Effector CD8-positive, alpha-beta T cell (primary cell): ENCODE data around the gene HS1BP3.

ENCODE experiments used
- DNase-seq: peaks from one replicate; lab custom pipeline; 2025; lab: John Stamatoyannopoulos, UW

Gene HS1BP3

GRCh38 chr2:20629581-20630171, 21.2 kb downstream of the HS1BP3 start:
- DNase-seq, result no peak

DNA sequence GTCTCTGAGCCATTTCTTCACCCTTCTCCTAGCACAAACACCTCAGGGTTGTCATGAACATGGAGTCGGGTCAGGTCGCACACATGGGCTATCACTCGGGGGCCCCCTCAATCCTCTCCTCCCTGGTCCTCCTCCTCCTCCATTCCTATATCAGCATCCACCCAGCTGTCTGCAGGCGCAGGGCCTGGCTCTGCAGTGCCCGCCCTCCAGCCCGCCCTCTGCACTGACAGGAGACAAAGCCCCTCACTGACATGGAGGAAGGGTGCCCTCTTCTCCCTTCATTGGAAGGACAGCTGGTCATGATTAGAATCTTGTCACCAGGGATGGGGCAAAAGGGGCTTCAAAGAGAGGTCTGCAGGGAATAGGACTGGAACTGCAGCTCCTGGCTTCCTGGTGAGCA, 21.7 kb downstream of the HS1BP3 start:
- DNase-seq, result no peak

GRCh38 chr2:20627712-20628380, 23.1 kb downstream of the HS1BP3 start:
- no peak for DNase-seq

- no peak for DNase-seq
Observed at GRCh38 chr2:20626698-20627513, 24.0 kb downstream of the HS1BP3 start.

DNA sequence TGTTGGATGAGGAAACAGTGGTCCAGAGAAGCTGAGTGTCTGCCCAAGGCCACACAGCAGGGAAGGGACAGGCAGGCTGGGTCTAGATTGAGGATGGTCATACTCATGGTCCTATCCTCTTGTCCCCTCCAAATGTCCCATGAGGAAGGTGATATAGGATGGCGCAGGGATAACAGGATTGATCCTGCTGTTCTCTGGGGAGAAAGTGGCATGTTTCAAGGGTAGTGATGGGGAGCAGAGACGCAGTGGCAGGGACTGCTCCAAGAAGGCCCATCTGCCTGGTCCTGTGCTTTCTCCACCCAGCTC, 24.6 kb downstream of the HS1BP3 start:
- no peak for DNase-seq

- DNase-seq, result no peak
Observed at GRCh38 chr2:20625491-20626391, 25.2 kb downstream of the HS1BP3 start.

DNA sequence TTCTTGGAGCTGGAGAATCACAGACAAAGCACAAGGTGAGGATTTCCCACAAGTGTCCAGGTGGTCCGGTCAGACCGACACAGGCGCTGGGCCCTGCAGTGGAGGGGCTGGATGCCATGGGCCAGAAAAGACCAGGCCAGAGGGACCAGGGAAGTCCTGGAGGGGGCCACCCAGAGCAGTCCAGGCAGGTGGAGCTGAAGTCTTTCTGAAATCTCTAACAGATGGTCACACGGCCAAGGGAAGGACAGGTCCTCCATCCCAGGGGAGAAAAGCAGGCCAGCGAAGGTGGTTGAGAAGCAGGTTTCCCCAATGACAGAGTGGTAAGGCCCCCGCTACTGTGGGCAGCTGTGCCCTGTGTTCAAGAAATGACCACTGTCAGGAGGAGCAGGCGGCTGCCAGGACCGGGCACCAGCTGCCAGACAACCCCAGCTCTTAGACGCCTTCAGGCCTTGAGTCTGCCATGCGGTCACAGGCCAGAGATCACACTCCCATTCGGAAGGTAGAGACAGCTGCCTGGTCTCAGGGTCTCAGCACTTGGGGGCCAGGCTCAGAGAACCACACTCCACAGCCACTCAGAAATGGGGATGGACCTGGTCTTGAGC, 25.9 kb downstream of the HS1BP3 start:
- no peak for DNase-seq

DNA sequence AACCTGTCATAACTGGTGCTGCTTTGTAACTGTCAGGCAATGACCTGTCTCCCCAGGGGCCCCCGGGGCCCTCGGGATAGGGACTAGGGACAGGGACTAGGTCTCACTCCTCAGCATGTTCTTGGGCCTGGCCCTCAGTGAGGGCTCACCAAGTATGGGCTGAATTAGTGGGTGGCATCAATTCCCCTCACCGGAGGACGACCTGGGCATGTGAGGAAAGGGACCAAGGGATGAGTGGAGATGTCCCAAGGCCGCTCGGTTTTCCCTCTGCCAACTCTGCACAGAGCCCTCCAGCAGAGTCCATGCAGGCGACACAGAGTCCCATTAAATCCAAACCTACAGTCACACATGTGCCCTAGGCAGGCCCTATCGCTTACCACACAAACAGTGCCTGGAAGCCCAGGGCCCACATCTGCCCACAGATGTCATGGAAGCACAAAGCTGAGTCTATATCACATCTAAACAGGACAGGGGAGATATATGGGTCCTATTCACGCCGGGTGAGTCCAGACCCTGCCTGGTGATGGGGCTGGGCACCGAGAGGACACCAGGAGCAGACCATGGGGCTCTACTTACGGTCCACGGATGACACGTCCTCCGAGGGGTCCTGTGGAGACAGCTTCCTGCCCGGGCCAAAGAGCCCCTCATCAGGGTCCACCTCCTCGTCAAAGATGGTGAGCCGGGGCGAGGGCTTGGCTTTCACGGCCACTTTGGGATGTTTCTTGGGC, 26.6 kb downstream of the HS1BP3 start:
- DNase-seq, result no peak

DNA sequence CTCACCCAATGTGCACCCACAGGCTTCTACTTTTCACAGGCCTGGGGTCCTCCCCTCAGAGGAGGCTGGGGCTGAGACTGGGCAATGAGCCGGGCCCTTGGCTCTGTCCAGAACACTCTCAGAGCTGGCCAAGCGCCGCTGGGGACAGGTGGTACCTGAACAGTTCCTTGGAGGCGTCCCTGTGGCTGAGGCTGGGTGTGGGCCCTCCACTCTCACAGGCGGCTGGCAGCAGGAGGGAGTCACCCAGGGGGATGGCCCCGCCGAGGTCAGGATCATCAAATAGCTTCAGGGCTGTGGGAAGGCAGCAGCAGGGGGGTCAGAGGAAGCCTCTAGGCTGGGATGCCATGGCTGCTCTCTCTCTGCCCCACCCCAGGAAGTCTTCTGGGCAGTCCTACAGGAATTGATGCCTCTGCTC, 27.1 kb downstream of the HS1BP3 start:
- DNase-seq, result no peak

- no peak for DNase-seq
Observed at GRCh38 chr2:20623241-20623640, 27.7 kb downstream of the HS1BP3 start.

- DNase-seq, result no peak
Observed at GRCh38 chr2:20622731-20623130, 28.2 kb downstream of the HS1BP3 start.

DNA sequence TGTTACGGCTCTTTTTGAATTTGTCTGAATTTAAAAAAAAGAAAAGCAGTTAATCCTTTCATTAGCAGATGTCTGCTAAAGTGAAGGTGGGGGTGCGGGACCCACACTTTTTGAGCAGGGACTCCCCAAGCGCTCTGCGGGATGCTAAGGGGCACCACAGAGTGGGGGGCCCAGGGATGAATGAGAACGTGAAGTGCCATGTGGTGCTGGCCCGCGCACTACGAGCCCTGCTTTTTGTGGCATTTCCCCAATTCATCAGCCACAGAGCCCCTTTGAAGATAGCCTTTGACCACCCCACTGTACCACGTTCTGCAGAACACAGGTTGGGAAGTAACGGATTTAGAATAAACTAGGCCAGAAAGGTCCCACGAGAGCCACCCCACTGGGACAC, 28.6 kb downstream of the HS1BP3 start:
- DNase-seq, result no peak

GRCh38 chr2:20621366-20622295, 29.3 kb downstream of the HS1BP3 start:
- DNase-seq, result no peak

GRCh38 chr2:20620696-20621365, 30.1 kb downstream of the HS1BP3 start:
- DNase-seq, result no peak

DNA sequence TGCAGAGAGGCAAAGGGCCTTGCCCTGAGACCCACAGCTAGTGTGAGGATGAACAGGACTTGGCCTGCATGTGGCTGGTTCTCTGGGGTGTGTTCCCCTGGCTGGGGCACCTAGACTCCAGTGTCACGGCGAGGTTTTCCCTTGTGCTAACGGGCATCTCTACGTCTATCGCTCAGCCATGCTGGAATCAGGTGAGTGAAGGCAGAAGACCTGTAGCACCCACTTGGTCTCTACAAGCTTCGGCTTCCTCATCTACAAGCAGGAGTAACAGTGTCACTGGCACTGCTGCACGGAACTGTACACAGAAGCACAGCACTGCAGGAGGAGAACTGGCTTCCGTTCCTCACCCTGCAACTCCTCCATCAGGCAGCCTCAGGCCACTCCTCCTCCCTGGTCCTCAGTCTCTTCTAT, 30.6 kb downstream of the HS1BP3 start:
- DNase-seq, result no peak

DNA sequence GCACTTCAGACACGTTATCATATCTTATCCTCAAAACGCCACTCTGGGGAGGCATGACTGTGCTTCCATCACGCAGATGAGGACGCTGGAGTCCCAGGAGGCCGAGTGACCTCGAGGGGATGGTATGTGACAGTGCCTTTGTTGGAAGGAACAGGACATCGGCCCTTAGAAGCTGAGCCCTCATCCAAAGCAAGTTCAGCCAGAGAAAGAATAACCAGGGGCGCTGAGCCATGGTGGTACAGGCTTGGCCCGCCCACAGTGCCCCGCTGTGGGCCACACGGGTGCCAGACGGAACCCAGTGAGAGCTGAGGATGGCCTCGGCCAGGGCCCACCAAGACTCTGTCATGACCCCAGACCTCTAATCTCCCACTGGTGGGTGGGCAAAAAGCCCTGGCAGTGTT, 31.3 kb downstream of the HS1BP3 start:
- no peak for DNase-seq

DNA sequence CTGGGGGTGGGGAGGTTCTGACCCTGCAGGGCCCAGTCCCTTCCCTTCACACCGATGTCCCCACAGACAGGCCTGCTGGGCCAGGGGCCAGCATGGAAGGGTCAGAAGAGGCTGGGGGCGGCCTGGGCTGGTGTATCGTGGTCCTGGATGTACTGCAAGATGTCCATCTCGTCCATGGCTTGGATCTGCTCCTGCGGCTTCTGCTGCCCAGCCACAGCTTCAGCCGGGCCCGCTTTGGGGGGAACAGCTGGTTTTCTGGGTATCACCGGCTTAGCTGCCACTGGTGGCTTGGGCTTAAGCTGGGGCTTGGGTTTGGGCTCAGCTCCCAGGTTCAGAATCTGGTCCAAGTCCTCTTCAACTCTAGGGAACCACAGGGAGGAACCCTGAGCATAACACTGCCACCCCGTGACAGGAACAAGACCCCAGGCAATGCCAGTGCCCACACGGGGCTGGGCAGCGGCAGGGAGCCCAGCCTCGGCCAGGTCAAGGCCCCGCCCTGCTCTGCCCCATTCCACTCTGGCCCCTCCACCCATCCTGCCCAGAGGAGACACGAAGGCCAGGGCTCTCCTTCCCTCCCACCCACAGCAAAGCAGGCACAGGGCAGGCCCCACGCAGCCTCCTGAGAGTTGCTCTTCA, 31.9 kb downstream of the HS1BP3 start:
- DNase-seq, result no peak

DNA sequence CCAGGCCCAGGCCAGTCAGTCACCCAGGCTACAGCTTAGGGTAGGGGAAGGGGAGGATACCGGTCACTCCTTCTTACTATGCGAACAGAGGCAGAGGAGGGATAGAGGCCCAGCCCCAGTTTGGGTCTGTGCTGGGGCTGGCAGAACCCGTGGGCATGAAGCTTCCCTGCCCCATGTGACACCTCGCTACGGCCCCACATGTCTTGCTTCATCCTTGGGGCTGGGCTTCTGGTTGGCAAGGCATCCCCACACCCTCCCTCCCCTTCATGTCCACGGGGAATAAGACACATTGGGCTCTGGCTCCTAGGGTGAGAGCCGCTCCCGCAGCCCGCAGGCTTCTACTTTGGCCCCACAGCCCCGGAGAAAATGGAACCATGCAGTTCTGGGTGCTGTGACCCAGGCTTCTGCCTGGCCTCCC, 32.4 kb downstream of the HS1BP3 start:
- no peak for DNase-seq

- no peak for DNase-seq
Observed at GRCh38 chr2:20617892-20618467, 32.9 kb downstream of the HS1BP3 start.
